Lung (tissue), 12 donors: ENCODE measurements around the gene RNF220. TPM values are rescaled to one million over a fixed set of nuclear protein-coding genes. Genes with fewer than 3 reads are reported as not detected.
A peak's percentile ranks its signal among the peaks of the same experiment; 100 is the strongest.

Experiments
- ATAC-seq: fragments of 200-7000 bp; cut with Tn5 transposase; one replicate; pipeline ENCODE4 v1.9.1; 2020; ENCODE audit warnings: moderate number of reproducible peaks; ENCODE audit not compliant: insufficient read depth, low FRiP score
- DNase-seq, 3 donors: peaks; one replicate each; pipeline ENCODE4 v3.0.0-alpha.2; 2013 to 2017
- H3K27ac ChIP-seq, 2 donors: one replicate each; pipeline ENCODE4 v1.5.1; 2013; ENCODE audit warnings: mild to moderate bottlenecking in 2 of 2, moderate library complexity in 2 of 2, control low read depth in 1 of 2, inconsistent platforms in 1 of 2, low read depth in 1 of 2, low read length in 1 of 2
- H3K27me3 ChIP-seq, 3 donors: one replicate each; pipeline ENCODE4 v1.5.1; 2013; ENCODE audit warnings: low read length in 2 of 3; ENCODE audit not compliant: control insufficient read depth in 3 of 3, insufficient read depth in 3 of 3
- H3K36me3 ChIP-seq, 4 donors: one replicate each; pipeline ENCODE4 v1.5.1; 2013; ENCODE audit warnings: low read length in 4 of 4, mild to moderate bottlenecking in 1 of 4, moderate library complexity in 1 of 4; ENCODE audit not compliant: control insufficient read depth in 4 of 4, insufficient read depth in 4 of 4
- H3K4me1 ChIP-seq, 5 donors: one replicate each; pipeline ENCODE4 v1.5.1; 2013; ENCODE audit warnings: low read length in 5 of 5, mild to moderate bottlenecking in 2 of 5, moderate library complexity in 1 of 5; ENCODE audit not compliant: control insufficient read depth in 5 of 5, insufficient read depth in 5 of 5
- H3K4me3 ChIP-seq: one replicate; pipeline ENCODE4 v1.5.1; 2013; ENCODE audit warnings: mild to moderate bottlenecking, control low read depth, moderate library complexity
- H3K9ac ChIP-seq, 2 donors: one replicate each; pipeline ENCODE4 v1.5.1; 2013; ENCODE audit warnings: low read length in 2 of 2, control low read depth in 1 of 2; ENCODE audit not compliant: insufficient read depth in 1 of 2
- H3K9me3 ChIP-seq, 4 donors: one replicate each; pipeline ENCODE4 v1.5.1; 2013; ENCODE audit warnings: low read length in 3 of 4, mild to moderate bottlenecking in 1 of 4, moderate library complexity in 1 of 4; ENCODE audit not compliant: control insufficient read depth in 4 of 4, insufficient read depth in 3 of 4
- CTCF ChIP-seq: IDR thresholded peaks from 2 replicates; pipeline ENCODE4 v1.5.1; 2012; ENCODE audit warnings: mild to moderate bottlenecking; ENCODE audit errors: control extremely low read depth, extremely low read depth
- WGBS, 2 donors: extraction: QIAGEN DNeasy Blood & Tissue Kit; methylation state at CpG; one replicate each; pipeline ENCODE4 v1.1.7; 2013; 5-methylcytosine and 5-hydroxymethylcytosine counted together
- polyA plus RNA-seq, 2 donors: library from polyadenylated mRNA; stranded (reverse); fragments of 200-250 nt; gene quantifications; one replicate each; pipeline ENCODE4 v1.2.1, GENCODE V29; 2013
- total RNA-seq, 2 donors: library from RNA; depleted of rRNA in 1 of 2; stranded (reverse); fragments of >200 nt in 1 of 2; gene quantifications; one replicate each; pipeline ENCODE4 v1.2.1, GENCODE V29; 2014 to 2021
- donor health status: control.
- donor health status: control.
- donor health status: Bipolar disorder and iron deficiency.
- donor health status: healthy.
- donor health status: DM: yes; HTN: yes; CAD: no.

RNF220 gene
- total and polyA plus RNA-seq, 4 donors, result 44.9 to 75.8 (median 69.5) TPM

DNA sequence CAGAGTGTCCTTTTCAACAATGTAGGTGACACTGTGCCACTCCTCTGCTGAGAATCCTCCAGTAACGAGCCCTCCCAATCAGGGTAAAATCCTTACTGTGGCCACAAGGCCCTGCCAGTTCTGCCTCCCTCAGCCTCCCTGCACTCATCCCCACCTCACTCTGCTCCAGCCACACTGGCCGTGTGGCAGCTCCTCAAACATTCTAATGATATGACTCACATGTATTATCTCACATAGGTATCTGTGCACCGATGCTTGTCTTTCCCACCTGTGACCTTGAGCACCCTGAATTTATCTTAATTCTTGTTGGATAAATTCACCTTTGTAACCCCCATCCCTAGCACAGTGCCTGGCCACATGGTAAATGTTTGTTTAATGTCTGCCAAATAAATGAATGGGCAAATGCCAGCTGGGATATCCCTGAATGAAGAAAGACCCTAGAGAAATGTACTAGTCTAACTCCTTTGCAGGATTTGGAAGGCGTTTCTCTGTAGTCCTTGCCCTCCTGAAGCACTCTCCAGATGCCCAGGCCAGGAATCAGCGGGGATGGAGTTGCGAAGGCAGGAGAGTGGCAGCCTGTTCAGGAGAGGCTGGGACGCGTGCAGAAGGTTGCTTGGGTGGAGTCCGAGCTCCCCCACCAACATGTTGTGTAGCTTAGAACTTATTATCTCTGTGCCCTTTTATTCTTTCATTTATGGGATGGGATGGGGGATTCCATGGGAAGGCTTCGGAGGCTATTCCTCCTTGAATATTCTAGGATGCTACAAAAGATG is 163.3 kb downstream of the RNF220 start:
- Histone ChIP-seq H3K9ac (no peak overlapping the region), H3K27me3 (no peaks in the 10 kb centered on the region), H3K27ac (no peak overlapping the region), H3K4me1 (no peaks in the 10 kb centered on the region), H3K36me3 (no peaks in the 10 kb centered on the region), H3K4me3 (no peak overlapping the region), H3K9me3 (no peaks in the 10 kb centered on the region)
- no peak for DNase-seq
- 79 to 94% methylated on average over 10 of the region's 10 CpGs for WGBS, 2 donors
- no peak for ATAC-seq
- no peak for TF ChIP-seq CTCF

DNA sequence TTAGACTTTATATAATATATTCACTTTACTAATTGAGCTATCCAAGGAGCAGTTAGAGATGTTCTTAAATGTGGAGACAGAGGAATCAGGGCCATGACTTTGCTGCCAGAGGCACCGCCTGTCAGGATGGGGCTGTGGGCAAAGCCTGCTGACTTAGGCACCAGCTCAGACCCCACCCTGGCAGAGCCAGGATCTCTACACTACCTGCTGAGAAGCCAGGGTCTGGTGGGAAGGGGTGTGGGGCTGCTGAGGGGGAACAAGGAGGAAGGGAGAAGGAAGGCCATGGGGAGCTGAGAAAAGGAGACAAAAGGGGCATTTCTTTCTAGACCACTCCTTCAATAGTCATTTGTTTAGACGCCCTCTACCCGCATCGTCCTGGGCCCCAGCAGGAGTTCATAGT is 164.4 kb downstream of the RNF220 start:
- H3K9me3 ChIP-seq, result no peaks in the 10 kb centered on the region
- H3K4me3 ChIP-seq, result no peak overlapping the region
- TF ChIP-seq CTCF, result no peak
- no peak overlapping the region for H3K27ac ChIP-seq
- no peak overlapping the region for H3K9ac ChIP-seq
- ATAC-seq (no peak), DNase-seq (no peak)
- H3K27me3 ChIP-seq, result no peaks in the 10 kb centered on the region
- 88 to 95% methylated on average over 4 of the region's 4 CpGs for WGBS, 2 donors
- no peaks in the 10 kb centered on the region for H3K4me1 ChIP-seq
- H3K36me3 ChIP-seq, result no peaks in the 10 kb centered on the region

DNA sequence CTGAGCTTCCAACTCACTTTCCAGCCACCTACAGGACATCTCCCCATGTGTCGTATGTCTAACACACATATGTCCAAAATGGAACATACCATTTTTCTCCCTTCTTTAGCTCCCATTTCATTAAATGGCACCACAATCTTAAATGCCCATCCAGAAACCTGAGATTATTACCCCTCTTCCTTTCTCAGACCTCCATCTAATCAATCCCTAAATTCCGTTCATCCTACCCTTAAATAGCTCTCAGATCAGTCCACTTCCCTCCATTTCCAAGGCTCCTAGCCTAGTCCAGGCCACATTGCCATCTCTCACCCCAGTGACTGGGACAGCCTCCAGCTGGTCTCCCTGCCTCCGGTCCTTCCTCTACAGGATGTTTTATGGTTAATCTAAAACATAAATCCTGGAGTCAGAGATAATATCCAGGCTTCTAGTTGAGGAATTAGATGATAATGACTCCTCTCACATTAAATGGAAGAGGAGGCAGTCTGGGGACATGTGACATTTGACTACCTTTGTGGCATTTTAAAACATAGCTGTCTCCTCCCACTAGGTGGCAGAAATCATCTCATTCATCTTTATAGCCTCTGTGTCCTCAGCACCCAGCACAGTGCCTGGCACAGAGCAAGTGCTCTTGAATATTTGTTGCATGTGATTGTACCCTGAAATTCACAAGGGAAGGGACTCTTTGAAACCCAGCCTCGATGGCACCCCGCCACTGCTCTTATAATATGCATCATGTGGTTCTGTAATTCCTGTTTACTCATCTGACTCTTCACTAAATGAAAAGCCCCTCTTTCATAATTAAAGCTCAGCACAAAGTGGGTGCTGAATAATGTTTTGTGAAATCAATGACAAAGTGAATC is 166.9 kb downstream of the RNF220 start:
- ATAC-seq (no peak), DNase-seq (peak in 1 of 3 donors; percentile 5)
- no peak overlapping the region for H3K27ac ChIP-seq
- WGBS, 2 donors, result 76 to 82% methylated on average over 5 of the region's 5 CpGs
- H3K9me3 ChIP-seq, result no peaks in the 10 kb centered on the region
- no peaks in the 10 kb centered on the region for H3K27me3 ChIP-seq
- no peaks in the 10 kb centered on the region for H3K36me3 ChIP-seq
- no peak overlapping the region for H3K4me3 ChIP-seq
- no peak overlapping the region for H3K9ac ChIP-seq
- TF ChIP-seq CTCF, result no peak
- peaks cover 0 to 10% (median 0%) of the 10 kb centered on the region in 5 donors for H3K4me1 ChIP-seq
